Measurements from ENCODE around the gene DGCR8. TPM values are rescaled to one million over a fixed set of nuclear protein-coding genes. Genes with fewer than 3 reads are reported as not detected.

DGCR8 gene
- total RNA-seq, 1 donor from 2014 or later, result 29.0 TPM

DNA sequence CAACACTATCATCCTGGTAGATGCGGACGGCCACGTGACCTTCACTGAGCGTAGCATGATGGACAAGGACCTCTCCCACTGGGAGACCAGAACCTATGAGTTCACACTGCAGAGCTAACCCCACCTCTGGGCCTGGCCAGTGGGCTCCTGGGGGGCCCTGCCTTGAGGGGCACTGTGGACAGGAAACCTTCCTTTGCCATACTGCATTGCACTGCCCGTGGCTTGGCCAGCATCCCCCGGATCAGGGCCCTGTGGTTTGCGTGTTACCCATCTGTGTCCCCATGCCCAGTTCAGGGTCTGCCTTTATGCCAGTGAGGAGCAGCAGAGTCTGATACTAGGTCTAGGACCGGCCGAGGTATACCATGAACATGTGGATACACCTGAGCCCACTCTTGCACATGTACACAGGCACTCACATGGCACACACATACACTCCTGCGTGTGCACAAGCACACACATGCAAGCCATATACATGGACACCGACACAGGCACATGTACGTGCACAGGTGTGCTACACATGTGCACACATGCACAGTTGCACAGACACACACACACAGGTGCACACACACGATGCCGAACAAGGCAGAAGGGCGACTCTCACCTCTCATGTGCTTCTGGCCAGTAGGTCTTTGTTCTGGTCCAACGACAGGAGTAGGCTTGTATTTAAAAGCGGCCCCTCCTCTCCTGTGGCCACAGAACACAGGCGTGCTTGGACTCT is 15.3 kb upstream of the DGCR8 start:
- no peak for DNase-seq (ENCODE audit: low read depth)
- Mint-ChIP-seq H3K27me3 (ENCODE audit: low read depth, unreplicated experiment) (no peaks in the 10 kb centered on the region), H3K27ac (ENCODE audit: unreplicated experiment) (no peak overlapping the region), H3K4me1 (ENCODE audit: low read depth, unreplicated experiment) (peaks cover 5% of the 10 kb centered on the region), H3K9me3 (ENCODE audit: unreplicated experiment) (no peaks in the 10 kb centered on the region), H3K36me3 (ENCODE audit: low read depth, unreplicated experiment) (peaks cover 9% of the 10 kb centered on the region), H3K4me3 (ENCODE audit: unreplicated experiment) (no peak overlapping the region)
- Histone ChIP-seq H3K27me3 (ENCODE audit: insufficient read depth, low read length) (no peaks in the 10 kb centered on the region), H3K9ac (ENCODE audit: low read length) (no peak overlapping the region), H3K4me1 (ENCODE audit: insufficient read depth, low read length) (peaks cover 13% of the 10 kb centered on the region), H3K4me3 (ENCODE audit: insufficient read depth, low read depth, low read length) (no peak overlapping the region), H3K36me3 (ENCODE audit: insufficient read depth, low read length) (no peaks in the 10 kb centered on the region), H3K27ac (ENCODE audit: low read depth, low read length) (no peak overlapping the region), H2AFZ (ENCODE audit: low read depth, low read length) (no peak overlapping the region), H4K20me1 (ENCODE audit: insufficient read depth, low read length) (peaks cover 9% of the 10 kb centered on the region), H3K79me2 (ENCODE audit: insufficient read depth, low read length) (no peaks in the 10 kb centered on the region), H3K4me2 (ENCODE audit: low read length) (no peak overlapping the region), H3K9me3 (ENCODE audit: insufficient read depth, low read depth, low read length) (no peaks in the 10 kb centered on the region)
- TF ChIP-seq, protein P1, sequence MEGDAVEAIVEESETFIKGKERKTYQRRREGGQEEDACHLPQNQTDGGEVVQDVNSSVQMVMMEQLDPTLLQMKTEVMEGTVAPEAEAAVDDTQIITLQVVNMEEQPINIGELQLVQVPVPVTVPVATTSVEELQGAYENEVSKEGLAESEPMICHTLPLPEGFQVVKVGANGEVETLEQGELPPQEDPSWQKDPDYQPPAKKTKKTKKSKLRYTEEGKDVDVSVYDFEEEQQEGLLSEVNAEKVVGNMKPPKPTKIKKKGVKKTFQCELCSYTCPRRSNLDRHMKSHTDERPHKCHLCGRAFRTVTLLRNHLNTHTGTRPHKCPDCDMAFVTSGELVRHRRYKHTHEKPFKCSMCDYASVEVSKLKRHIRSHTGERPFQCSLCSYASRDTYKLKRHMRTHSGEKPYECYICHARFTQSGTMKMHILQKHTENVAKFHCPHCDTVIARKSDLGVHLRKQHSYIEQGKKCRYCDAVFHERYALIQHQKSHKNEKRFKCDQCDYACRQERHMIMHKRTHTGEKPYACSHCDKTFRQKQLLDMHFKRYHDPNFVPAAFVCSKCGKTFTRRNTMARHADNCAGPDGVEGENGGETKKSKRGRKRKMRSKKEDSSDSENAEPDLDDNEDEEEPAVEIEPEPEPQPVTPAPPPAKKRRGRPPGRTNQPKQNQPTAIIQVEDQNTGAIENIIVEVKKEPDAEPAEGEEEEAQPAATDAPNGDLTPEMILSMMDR (IDR thresholded peaks at IDR 0.05; ENCODE audit: insufficient read depth, low read depth, low read length), result no peak
- TF ChIP-seq EZH2 (IDR thresholded peaks at IDR 0.05; ENCODE audit: insufficient read depth, low read length), result no peak
- no peak for FAIRE-seq

DNA sequence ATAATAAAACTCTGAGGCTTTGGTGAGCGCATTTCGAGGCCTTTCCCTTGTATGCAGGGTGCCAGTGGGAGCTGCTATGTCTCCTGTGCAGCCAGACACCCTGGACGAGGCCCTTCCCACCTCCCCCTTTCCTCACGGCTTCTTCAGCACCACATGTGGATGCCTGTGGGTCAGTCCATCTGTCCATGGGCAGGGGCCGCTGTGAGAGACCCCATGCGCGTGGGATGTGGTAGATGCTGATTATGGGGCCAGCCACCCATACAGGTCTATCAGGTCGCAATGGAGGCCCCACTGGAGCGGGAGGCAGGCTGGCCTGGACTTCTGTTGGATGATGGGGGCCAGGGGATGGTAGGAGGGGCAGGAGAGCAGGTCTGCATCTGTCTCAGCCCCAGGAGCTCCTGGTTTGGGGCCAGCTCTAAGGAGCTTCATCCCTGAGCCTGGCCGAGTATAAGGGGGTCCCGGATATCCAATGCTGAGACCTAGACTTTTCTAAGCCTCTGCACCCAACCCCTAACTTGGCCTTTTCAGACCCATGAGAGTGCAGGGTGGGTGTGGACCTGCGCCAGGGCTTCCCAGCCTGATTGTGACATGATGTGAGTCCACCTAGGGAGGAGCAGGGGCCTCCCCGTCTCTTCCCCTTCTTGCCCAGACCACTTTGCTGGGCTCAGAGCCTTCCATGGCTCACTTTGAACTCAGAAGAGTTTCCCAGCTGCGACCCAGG is 14.0 kb upstream of the DGCR8 start:
- H3K27me3 ChIP-seq (ENCODE audit: insufficient read depth, low read length), result no peaks in the 10 kb centered on the region
- H3K4me1 ChIP-seq (ENCODE audit: insufficient read depth, low read length), result peaks cover 11% of the 10 kb centered on the region
- no peaks in the 10 kb centered on the region for H3K27me3 Mint-ChIP-seq (ENCODE audit: low read depth, unreplicated experiment)
- TF ChIP-seq EZH2 (IDR thresholded peaks at IDR 0.05; ENCODE audit: insufficient read depth, low read length), result no peak
- TF ChIP-seq, protein P1 (IDR thresholded peaks at IDR 0.05; ENCODE audit: insufficient read depth, low read depth, low read length), result no peak
- H3K79me2 ChIP-seq (ENCODE audit: insufficient read depth, low read length), result no peaks in the 10 kb centered on the region
- peaks cover 5% of the 10 kb centered on the region for H3K4me1 Mint-ChIP-seq (ENCODE audit: low read depth, unreplicated experiment)
- no peak overlapping the region for H3K4me3 Mint-ChIP-seq (ENCODE audit: unreplicated experiment)
- no peak overlapping the region for H3K27ac ChIP-seq (ENCODE audit: low read depth, low read length)
- DNase-seq (ENCODE audit: low read depth) (no peak), FAIRE-seq (no peak)
- H3K9me3 Mint-ChIP-seq (ENCODE audit: unreplicated experiment), result no peaks in the 10 kb centered on the region
- H4K20me1 ChIP-seq (ENCODE audit: insufficient read depth, low read length), result peaks cover 2% of the 10 kb centered on the region
- H3K27ac Mint-ChIP-seq (ENCODE audit: unreplicated experiment), result no peak overlapping the region
- peaks cover 5% of the 10 kb centered on the region for H3K36me3 Mint-ChIP-seq (ENCODE audit: low read depth, unreplicated experiment)
- no peak overlapping the region for H2AFZ ChIP-seq (ENCODE audit: low read depth, low read length)
- no peak overlapping the region for H3K4me2 ChIP-seq (ENCODE audit: low read length)
- no peaks in the 10 kb centered on the region for H3K9me3 ChIP-seq (ENCODE audit: insufficient read depth, low read depth, low read length)
- no peak overlapping the region for H3K9ac ChIP-seq (ENCODE audit: low read length)
- no peaks in the 10 kb centered on the region for H3K36me3 ChIP-seq (ENCODE audit: insufficient read depth, low read length)
- no peak overlapping the region for H3K4me3 ChIP-seq (ENCODE audit: insufficient read depth, low read depth, low read length)

Measured in astrocyte (in vitro differentiated cells and primary cell).